ENCODE measurements around the gene RNF207. TPM values are rescaled to one million over a fixed set of nuclear protein-coding genes. Genes with fewer than 3 reads are reported as not detected.

RNF207 gene
- total RNA-seq, 1 donor from 2014 or later: 5.6 TPM

DNA sequence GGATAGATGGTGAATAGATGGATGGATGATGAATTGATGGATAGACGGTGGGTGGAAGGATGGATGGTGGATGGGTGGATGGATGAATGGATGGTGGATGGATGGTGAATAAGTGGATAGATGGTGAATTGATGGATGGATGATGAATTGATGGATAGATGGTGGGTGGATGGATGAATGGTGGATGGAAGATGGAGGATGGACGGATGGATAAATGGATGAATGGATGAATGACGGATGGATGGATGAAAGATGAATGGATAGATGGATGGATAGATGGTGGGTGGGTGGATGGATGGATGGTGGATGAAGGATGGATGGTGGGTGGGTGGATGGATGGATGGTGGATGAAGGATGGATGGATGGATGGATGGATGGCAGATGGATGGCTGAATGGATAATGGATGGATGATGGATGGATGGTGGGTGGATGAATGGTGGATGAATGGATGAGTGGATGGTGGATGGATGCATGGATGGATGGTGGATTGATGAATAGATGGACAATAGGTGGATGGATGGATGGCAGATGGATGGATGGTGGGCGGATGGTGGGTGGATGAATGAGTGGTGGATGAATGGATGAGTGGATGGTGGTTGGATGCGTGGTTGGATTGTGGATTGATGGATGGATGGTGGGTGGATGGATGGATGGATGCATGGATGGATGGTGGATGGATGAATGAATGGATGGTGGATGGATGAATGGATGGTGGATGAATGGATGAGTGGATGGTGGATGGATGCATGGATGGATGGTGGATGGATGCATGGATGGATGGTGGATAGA is 31.1 kb upstream of the RNF207 start:
- Mint-ChIP-seq H3K36me3 (ENCODE audit: unreplicated experiment) (peaks cover 7% of the 10 kb centered on the region), H3K4me1 (ENCODE audit: low read depth, unreplicated experiment) (peaks cover 3% of the 10 kb centered on the region), H3K4me3 (ENCODE audit: unreplicated experiment) (no peak overlapping the region), H3K9me3 (ENCODE audit: unreplicated experiment) (peaks cover 3% of the 10 kb centered on the region), H3K27ac (ENCODE audit: unreplicated experiment) (no peak overlapping the region), H3K27me3 (ENCODE audit: unreplicated experiment) (peaks cover 14% of the 10 kb centered on the region)
- TF ChIP-seq, protein P1, sequence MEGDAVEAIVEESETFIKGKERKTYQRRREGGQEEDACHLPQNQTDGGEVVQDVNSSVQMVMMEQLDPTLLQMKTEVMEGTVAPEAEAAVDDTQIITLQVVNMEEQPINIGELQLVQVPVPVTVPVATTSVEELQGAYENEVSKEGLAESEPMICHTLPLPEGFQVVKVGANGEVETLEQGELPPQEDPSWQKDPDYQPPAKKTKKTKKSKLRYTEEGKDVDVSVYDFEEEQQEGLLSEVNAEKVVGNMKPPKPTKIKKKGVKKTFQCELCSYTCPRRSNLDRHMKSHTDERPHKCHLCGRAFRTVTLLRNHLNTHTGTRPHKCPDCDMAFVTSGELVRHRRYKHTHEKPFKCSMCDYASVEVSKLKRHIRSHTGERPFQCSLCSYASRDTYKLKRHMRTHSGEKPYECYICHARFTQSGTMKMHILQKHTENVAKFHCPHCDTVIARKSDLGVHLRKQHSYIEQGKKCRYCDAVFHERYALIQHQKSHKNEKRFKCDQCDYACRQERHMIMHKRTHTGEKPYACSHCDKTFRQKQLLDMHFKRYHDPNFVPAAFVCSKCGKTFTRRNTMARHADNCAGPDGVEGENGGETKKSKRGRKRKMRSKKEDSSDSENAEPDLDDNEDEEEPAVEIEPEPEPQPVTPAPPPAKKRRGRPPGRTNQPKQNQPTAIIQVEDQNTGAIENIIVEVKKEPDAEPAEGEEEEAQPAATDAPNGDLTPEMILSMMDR (IDR thresholded peaks at IDR 0.05; ENCODE audit: partially characterized antibody, unreplicated experiment): no peak
- no peak for DNase-seq

DNA sequence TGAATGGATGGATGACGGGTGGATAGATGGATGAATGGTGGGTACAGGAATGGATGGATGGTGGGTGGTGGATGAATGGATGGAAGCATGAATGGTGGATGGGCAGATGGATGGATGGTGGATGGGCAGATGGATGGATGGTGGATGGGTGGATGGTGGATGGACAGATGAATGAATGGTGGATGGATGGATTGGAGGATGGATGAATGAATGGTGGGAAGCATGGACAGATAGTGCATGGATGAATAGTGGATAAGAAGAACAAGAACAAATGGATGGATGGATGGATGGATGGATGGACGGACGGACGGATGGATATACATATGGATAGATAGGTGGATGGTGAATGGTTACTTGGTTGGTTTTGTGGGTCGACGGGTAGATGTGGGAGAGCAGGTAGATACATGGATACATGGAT is 30.5 kb upstream of the RNF207 start:
- H3K4me3 Mint-ChIP-seq (ENCODE audit: unreplicated experiment): no peak overlapping the region

DNA sequence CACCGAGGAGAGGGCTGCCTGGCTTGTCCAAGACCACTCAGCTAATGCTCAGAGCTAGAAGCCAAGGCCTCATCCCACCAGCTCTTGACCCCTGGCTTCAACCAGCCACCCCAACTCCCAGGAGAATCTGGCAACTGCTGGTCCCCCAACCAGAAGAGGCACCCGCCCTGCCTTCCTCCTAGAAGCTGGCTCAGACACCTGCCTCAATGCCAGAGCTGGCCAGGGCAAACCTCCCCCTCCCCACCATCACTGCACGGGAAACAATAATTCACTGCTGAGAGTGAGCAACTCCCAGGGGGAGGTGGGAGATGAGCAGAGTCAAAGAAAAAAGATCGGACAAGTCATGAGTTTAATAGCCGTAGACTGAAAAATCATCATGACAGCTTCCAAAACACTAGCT is 29.1 kb upstream of the RNF207 start:
- no peak overlapping the region for H3K27ac Mint-ChIP-seq (ENCODE audit: unreplicated experiment)
- H3K27me3 Mint-ChIP-seq (ENCODE audit: unreplicated experiment): peaks cover 18% of the 10 kb centered on the region
- peaks cover 3% of the 10 kb centered on the region for H3K4me1 Mint-ChIP-seq (ENCODE audit: low read depth, unreplicated experiment)

More for the DNA sequence above, 30.5 kb upstream of the RNF207 start:
- TF ChIP-seq, protein P1 (IDR thresholded peaks at IDR 0.05; ENCODE audit: partially characterized antibody, unreplicated experiment): no peak
- no peak overlapping the region for H3K27ac Mint-ChIP-seq (ENCODE audit: unreplicated experiment)
- peaks cover 3% of the 10 kb centered on the region for H3K4me1 Mint-ChIP-seq (ENCODE audit: low read depth, unreplicated experiment)
- DNase-seq: no peak
- peaks cover 7% of the 10 kb centered on the region for H3K36me3 Mint-ChIP-seq (ENCODE audit: unreplicated experiment)
- peaks cover 3% of the 10 kb centered on the region for H3K9me3 Mint-ChIP-seq (ENCODE audit: unreplicated experiment)
- peaks cover 14% of the 10 kb centered on the region for H3K27me3 Mint-ChIP-seq (ENCODE audit: unreplicated experiment)

DNA sequence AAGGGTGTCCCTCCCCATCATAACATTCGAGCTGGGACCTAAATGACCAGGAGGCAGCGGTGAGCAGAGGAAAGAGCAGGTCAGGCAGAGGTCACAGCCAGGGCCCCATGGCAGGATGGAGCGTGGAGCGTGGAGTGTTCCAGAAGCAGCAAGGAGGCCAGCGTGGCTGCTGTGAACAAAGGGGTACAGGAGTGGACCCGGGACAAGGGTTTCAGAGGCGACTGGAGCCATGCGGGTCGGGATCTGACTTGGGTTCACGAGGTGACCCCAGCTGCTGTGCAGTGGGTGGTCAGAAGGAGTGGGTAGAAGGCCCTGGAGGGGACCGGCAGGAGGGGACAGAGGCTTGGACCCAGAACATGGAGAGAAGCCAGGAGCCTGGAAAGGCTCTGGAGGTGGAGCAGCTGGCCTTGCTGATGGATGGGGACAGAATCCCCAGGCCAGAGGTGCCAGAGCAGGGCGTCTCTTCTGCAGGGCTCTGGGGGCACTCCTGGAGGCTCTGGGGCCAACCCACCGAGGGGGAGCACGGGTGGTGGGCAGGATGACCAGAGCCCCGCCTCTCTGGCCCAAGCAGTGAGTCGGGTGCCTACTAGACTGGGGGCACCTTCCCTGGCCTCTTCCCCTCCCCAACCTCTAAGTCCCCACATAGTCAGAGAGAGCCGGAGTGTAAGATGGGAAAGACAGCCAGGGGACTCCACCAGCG is 28.1 kb upstream of the RNF207 start:
- TF ChIP-seq, protein P1 (IDR thresholded peaks at IDR 0.05; ENCODE audit: partially characterized antibody, unreplicated experiment): no peak
- Mint-ChIP-seq H3K27me3 (ENCODE audit: unreplicated experiment) (peaks cover 21% of the 10 kb centered on the region), H3K9me3 (ENCODE audit: unreplicated experiment) (peaks cover 7% of the 10 kb centered on the region), H3K4me3 (ENCODE audit: unreplicated experiment) (no peak overlapping the region), H3K4me1 (ENCODE audit: low read depth, unreplicated experiment) (peaks cover 3% of the 10 kb centered on the region), H3K27ac (ENCODE audit: unreplicated experiment) (no peak overlapping the region), H3K36me3 (ENCODE audit: unreplicated experiment) (peaks cover 7% of the 10 kb centered on the region)
- no peak for DNase-seq

More for the DNA sequence above, 29.1 kb upstream of the RNF207 start:
- Mint-ChIP-seq H3K36me3 (ENCODE audit: unreplicated experiment) (peaks cover 7% of the 10 kb centered on the region), H3K9me3 (ENCODE audit: unreplicated experiment) (peaks cover 6% of the 10 kb centered on the region), H3K4me3 (ENCODE audit: unreplicated experiment) (no peak overlapping the region)
- TF ChIP-seq, protein P1 (IDR thresholded peaks at IDR 0.05; ENCODE audit: partially characterized antibody, unreplicated experiment): no peak
- DNase-seq: no peak

All from glutamatergic neuron (in vitro differentiated cells).